ENCODE results near the gene RPL27.

Gene RPL27

GRCh38 chr17:43043307-43043706, 45.1 kb downstream of the RPL27 start:
- H3K4me1 Mint-ChIP-seq, result no peaks in the 10 kb centered on the region
- ATAC-seq, result no peak
- no peak overlapping the region for H3K4me3 Mint-ChIP-seq

DNA sequence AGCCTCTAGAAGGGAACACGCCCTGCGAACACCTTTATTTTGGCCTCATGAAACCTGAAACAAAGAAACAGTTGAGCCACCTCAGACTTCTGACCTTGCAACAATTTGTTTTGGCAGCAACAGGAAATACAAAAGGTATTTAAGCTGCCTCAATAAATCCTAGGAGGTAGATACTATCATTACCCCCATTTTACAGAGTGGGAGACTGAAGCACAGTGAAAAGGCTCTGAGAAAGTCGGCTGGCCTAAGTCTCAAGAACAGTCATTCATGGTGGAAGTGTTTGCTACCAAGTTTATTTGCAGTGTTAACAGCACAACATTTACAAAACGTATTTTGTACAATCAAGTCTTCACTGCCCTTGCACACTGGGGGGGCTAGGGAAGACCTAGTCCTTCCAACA, 45.8 kb downstream of the RPL27 start:
- no peak overlapping the region for H3K4me3 Mint-ChIP-seq
- H3K36me3 Mint-ChIP-seq, result peaks cover 37% of the 10 kb centered on the region
- H3K9me3 Mint-ChIP-seq, result no peaks in the 10 kb centered on the region
- DNase-seq (ENCODE audit: low spot score in 2 of 2), result no peak
- no peak for ATAC-seq
- H3K27ac Mint-ChIP-seq, result no peak overlapping the region
- H3K4me1 Mint-ChIP-seq, result no peaks in the 10 kb centered on the region

More at GRCh38 chr17:43043307-43043706, 45.1 kb downstream of the RPL27 start:
- Mint-ChIP-seq H3K9me3 (no peaks in the 10 kb centered on the region), H3K27ac (no peak overlapping the region), H3K36me3 (peaks cover 32% of the 10 kb centered on the region)
- DNase-seq (ENCODE audit: low spot score in 2 of 2), result no peak

DNA sequence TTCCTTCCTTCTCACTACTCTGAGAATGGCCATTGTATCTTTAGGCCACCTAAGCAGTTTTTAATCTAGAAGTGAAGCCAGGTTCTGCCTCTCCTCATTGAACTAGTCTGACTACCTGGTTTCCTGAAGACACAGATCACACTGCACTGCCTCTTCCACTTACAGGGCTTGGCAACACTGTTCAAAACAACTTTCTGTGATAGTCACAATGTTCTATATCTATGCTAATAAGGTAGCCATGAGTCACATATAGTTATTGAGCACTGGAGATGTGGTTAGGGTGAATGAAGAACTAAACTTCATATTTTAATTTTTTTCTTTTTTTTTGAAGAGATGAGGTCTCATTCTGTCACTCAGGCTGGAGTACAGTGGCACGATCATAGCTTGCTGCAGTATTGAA, 53.8 kb downstream of the RPL27 start:
- no peak overlapping the region for H3K27ac Mint-ChIP-seq
- ATAC-seq, result no peak
- H3K4me1 Mint-ChIP-seq, result no peaks in the 10 kb centered on the region
- no peak overlapping the region for H3K4me3 Mint-ChIP-seq
- no peak for DNase-seq (ENCODE audit: low spot score in 2 of 2)
- H3K9me3 Mint-ChIP-seq, result no peaks in the 10 kb centered on the region
- H3K36me3 Mint-ChIP-seq, result peaks cover 83% of the 10 kb centered on the region

All from stimulated activated effector memory CD8-positive, alpha-beta T cell treated with anti-CD3 and anti-CD28 coated beads, Interleukin-12 subunit alpha, Interleukin-12 subunit beta, amount 100 ng/mL, for 72 hours (primary cell).